Mesothelial cell of epicardium (in vitro differentiated cells): Measurements from ENCODE around the gene ABHD15. TPM values are rescaled to one million over a fixed set of nuclear protein-coding genes. Genes with fewer than 3 reads are reported as not detected.

Experiments used
- DNase-seq, 2 experiments: peaks; one replicate each; pipeline ENCODE4 v3.0.0; 2021; ENCODE audit warnings: low spot score in 2 of 2; ENCODE audit not compliant: unreplicated experiment in 2 of 2
- H3K27ac Mint-ChIP-seq: 2 replicates; pipeline ENCODE4 v1.8.0; 2021; ENCODE audit warnings: mixed read lengths
- H3K27me3 Mint-ChIP-seq: 2 replicates; pipeline ENCODE4 v1.8.0; 2021; ENCODE audit warnings: low read depth, mixed read lengths
- H3K36me3 Mint-ChIP-seq: 2 replicates; pipeline ENCODE4 v1.8.0; 2021; ENCODE audit warnings: mixed read lengths
- H3K4me1 Mint-ChIP-seq: 2 replicates; pipeline ENCODE4 v1.8.0; 2021; ENCODE audit warnings: mixed read lengths
- H3K4me3 Mint-ChIP-seq: 2 replicates; pipeline ENCODE4 v1.8.0; 2021; ENCODE audit warnings: mild to moderate bottlenecking, moderate library complexity, mixed read lengths
- H3K9me3 Mint-ChIP-seq: 2 replicates; pipeline ENCODE4 v1.8.0; 2021; ENCODE audit warnings: mixed read lengths
- CTCF ChIP-seq: fragments of 200-600 bp; sonication (generic); IDR thresholded peaks from one replicate; pipeline ENCODE4 v1.5.0; 2021; ENCODE audit warnings: antibody characterized with exemption; ENCODE audit not compliant: unreplicated experiment
- total RNA-seq: library from RNA; stranded (reverse); gene quantifications from 3 replicates; pipeline ENCODE4 v1.2.1, GENCODE V29; 2021

Gene ABHD15
- total RNA-seq, 1 donor from 2014 or later = 6.1 TPM

- no peak for TF ChIP-seq CTCF
- Mint-ChIP-seq H3K36me3 (no peaks in the 10 kb centered on the region), H3K27me3 (no peaks in the 10 kb centered on the region), H3K9me3 (no peaks in the 10 kb centered on the region), H3K4me1 (peaks cover 33% of the 10 kb centered on the region), H3K27ac (no peak overlapping the region), H3K4me3 (no peak overlapping the region)
- DNase-seq = no peak
These were observed 29.3 kb upstream of the ABHD15 start for GRCh38 chr17:29595943-29596774.

- no peak for TF ChIP-seq CTCF
- Mint-ChIP-seq H3K9me3 (no peaks in the 10 kb centered on the region), H3K4me1 (peaks cover 41% of the 10 kb centered on the region), H3K27ac (no peak overlapping the region), H3K4me3 (peak overlapping the region; percentile 38), H3K27me3 (no peaks in the 10 kb centered on the region), H3K36me3 (no peaks in the 10 kb centered on the region)
- DNase-seq = no peak
These were observed 28.5 kb upstream of the ABHD15 start for GRCh38 chr17:29595107-29595942.

GRCh38 chr17:29594519-29595090 is 27.8 kb upstream of the ABHD15 start:
- DNase-seq = no peak
- H3K4me1 Mint-ChIP-seq = peaks cover 47% of the 10 kb centered on the region
- TF ChIP-seq CTCF = no peak
- H3K27ac Mint-ChIP-seq = no peak overlapping the region
- no peaks in the 10 kb centered on the region for H3K36me3 Mint-ChIP-seq
- H3K9me3 Mint-ChIP-seq = no peaks in the 10 kb centered on the region
- no peaks in the 10 kb centered on the region for H3K27me3 Mint-ChIP-seq
- H3K4me3 Mint-ChIP-seq = peak overlapping the region; percentile 77

GRCh38 chr17:29593591-29594518 is 27.0 kb upstream of the ABHD15 start:
- DNase-seq = peak in 1 of 2 experiments; percentile 66
- Mint-ChIP-seq H3K4me1 (peaks cover 47% of the 10 kb centered on the region), H3K4me3 (peak overlapping the region; percentile 77), H3K27ac (peak overlapping the region; percentile 47), H3K27me3 (no peaks in the 10 kb centered on the region), H3K36me3 (no peaks in the 10 kb centered on the region), H3K9me3 (no peaks in the 10 kb centered on the region)
- TF ChIP-seq CTCF = no peak
